Kidney capillary endothelial cell (primary cell): ENCODE measurements around the gene CAPN9.

Source experiments
- DNase-seq: peaks from one replicate; pipeline ENCODE4 v3.0.0-alpha.2; 2018; ENCODE audit warnings: low spot score

CAPN9 gene

DNA sequence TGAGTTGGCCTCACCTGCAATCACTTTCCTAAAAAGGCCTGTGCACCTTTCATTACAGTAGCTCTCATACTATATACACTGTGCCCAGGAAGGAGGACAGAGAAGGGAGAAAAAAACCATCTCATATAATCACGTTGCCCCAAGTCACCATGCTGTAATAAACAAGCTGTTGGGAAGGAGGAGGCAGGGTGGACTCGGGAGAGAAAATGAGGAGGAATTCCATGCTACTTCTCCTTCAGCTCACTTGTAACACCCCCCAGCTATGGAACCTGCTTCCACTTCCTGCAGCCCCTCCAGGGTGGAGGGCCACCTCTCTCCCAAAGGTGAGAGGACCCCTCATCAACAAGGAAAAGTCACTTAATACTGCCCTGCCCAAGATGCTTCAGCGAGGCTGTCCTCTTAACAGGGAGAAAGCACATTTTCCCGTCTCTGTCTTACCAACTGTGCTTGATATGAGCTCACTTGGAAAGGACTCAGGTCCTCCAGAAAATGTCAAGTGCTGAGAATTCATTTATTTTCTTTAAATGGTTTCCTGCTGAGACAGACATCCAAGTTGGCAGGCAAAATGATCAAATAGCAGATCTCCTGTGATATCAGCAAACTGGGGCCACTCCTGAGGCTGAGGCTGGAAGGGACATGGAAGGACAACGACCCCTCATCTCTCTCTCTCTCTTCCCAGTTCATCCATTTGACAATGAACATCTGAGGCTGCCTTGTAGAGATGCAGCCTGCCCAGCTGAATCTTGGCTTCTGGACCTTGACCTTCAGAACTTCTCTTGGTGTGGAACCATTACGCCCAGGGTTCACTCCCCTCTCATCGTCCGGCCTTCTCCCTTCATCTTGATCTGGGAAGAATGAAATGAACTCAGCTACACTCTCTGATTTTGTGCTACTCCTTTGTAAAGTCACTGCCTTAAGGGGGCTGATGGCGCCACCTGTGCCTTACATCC, 54.0 kb downstream of the CAPN9 start:
- DNase-seq = no peak

DNA sequence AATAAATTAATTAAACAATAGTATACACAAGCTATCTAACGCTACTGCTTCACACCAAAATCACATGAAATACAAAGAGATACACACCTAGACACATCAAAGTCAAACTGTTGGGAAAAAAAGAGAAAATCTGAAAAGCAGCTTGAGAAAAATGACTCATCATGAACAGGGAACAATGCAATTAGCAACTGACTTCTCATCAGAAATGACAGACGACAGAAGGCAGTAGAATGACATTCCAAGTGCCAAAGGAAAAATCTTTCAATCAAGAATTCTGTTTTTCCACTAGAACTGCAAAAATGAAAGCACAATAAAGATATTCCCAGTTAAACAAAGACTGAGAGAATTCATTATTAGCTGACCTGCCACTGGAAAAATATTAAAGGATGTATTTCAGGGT, 57.2 kb downstream of the CAPN9 start:
- DNase-seq = no peak

GRCh38 chr1:230806552-230806951, 59.4 kb downstream of the CAPN9 start:
- no peak for DNase-seq

GRCh38 chr1:230807029-230807428, 59.8 kb downstream of the CAPN9 start:
- DNase-seq = no peak

GRCh38 chr1:230807561-230808280, 60.5 kb downstream of the CAPN9 start:
- no peak for DNase-seq

DNA sequence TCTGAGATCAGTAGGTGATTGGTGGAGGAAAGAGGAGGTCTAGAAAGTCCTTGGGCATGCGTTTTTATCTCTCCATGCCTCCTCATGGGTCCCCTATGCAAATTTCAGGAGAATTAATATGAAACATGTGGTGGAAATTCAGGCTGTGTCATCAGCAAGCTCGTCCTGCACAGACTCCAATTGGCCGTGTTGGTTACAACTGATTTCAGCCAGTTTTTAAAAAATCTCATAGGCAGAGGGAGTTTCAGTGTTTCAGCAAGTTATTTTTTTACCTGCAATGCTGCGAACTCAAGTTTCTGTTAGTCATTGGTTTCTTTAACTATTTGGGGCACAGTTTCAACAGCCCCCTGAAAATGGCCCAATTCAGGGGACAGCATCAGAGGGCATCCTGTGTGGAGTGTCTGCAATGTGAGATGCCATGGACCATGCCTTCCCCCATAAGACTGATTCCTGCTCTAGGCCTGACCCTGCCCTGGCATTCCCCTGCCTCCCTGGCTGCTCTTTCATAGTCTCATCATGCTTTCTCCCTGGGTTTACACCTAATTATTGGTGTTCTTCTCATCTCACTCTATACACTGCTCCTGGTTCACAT, 61.2 kb downstream of the CAPN9 start:
- no peak for DNase-seq

GRCh38 chr1:230809256-230809990, 62.2 kb downstream of the CAPN9 start:
- DNase-seq = no peak

DNA sequence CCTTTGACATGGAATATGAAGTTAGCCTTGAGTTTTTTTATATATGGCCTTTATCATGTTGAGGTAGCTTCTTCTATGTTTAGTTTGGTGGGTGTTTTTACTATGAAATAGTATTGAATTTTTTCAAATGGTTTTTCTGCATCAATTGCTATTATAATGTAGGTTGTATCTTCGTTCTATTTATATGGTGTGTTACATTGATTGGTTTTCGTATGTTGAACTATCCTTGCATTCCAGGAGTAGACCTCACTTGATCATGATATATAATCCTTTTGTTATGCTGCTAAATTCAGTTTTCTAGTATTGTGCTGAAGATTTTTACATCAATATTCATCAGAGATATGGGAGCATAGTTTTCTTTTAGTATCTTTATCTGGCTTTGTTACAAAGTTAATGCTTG, 65.4 kb downstream of the CAPN9 start:
- DNase-seq = no peak

GRCh38 chr1:230814949-230815692, 67.9 kb downstream of the CAPN9 start:
- no peak for DNase-seq

DNA sequence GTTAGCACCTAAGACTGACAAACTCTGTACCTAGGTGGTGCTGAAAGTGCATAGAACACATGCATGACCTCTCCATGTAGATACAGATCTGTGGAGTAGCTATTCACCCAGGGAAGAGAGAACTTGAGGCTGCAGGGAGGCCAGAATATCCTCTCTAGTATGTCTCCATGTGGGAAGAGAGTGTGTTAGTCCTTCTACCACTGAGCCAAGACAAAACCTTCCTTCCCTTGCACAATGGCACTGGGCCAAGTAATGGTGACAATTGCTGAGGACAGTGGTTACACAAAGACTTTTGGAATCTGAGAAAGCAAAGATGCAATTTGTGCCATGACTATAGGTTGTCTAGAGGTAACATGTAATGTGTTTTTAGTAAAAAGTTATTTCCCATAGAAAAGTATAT, 68.8 kb downstream of the CAPN9 start:
- no peak for DNase-seq

DNA sequence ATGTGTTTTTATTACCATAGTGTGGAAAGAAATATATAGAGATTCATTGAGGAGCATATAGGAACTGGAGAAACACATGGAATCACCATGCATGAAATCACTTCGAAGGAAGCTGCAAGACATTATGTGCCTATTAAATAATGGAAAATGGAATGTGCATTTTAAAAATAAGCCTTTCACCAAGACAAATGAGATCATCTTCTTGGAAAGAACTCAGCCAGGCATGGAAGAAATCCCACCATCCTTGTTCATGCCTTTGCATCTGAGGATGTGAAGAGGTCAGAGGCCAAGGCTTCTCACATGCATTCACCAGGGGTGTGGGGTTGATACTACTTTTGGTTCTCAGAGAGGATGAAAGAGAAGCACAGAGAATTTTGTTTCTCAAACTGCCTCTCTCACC, 71.2 kb downstream of the CAPN9 start:
- DNase-seq = no peak

DNA sequence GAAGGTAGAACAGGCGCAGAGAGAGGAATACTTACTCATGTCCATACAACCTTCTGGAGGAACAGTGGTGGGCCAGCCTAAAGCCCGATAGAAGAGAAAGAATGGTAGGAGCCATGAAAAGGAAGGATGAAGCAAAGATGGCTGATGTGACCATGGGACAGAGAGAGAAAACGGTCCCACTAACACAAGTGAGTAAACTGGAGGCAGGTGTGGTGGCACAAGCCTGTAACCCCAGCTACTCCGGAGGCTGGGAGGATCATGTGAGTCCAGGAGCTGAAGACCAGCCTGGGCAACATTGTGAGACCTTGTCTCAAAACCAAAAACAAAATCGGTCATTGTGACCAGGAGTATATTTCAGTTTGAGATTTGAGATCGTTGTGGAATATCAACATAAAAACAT, 71.7 kb downstream of the CAPN9 start:
- no peak for DNase-seq

GRCh38 chr1:230819976-230820375, 72.8 kb downstream of the CAPN9 start:
- no peak for DNase-seq

GRCh38 chr1:230820568-230820967, 73.4 kb downstream of the CAPN9 start:
- DNase-seq = no peak

GRCh38 chr1:230821346-230821745, 74.2 kb downstream of the CAPN9 start:
- DNase-seq = no peak

DNA sequence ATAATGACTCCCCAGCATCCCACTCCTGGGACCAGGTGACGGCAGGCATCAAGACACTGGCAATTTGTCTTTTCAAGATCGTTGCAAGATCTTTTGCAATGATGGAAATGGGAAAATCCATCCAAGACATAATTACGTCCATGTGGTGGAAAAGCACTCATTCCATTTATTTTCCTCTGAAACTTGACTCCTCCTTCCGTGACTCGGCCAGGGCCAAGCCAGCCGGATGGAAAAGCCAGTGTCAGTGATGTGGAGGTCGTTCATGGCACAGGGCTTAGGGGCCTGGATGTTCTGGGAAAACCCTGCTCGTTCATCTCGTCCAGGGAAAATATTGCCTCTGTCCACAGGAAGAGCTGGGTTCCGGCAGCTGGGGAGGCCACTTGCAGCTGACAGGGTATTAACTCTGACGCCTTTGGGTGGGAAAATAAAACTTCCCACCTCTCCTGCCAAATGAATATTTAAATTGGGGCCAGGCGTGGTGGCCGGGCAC, 74.9 kb downstream of the CAPN9 start:
- no peak for DNase-seq

DNA sequence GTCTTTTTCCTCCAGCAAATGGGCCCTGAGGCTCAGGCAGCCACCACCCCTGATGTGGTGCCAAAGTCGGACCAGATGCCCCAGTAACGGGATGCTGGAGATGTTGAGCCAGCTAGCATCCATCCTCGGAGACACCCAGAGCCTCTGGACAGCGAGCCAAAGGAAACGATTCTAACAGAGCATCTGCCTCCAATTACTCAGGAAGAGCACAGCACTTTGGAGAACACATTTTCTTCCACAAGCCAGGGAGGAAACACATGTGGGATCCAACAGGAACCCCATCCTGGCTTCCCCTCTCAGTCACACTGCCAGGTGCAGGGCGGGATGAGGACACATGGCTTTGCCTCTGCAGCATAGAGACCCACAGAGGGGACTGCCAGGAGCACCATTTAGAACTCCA, 76.2 kb downstream of the CAPN9 start:
- no peak for DNase-seq

DNA sequence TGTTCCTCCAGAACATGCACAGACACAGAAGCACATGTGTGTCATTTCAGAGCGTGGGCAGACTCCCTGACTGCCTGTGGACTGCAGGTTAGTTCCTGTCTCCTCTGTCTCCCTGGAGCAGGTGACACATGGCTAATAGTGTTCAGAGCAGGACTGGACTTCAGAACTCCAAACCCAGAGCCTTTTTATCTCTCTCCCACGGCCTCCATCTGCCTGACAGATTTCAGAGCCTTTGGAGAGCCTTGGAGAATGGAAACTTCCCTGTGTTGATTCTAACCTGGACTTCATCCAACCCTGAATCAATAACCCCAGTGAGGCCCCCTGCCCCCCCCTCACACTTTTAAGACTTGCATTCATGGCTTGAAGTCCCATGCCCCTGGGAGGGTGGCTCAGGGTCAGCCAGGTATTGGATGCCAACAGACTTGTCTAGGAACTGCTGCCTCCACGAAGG, 76.8 kb downstream of the CAPN9 start:
- no peak for DNase-seq

- no peak for DNase-seq
Measured at GRCh38 chr1:230824551-230824918, 77.3 kb downstream of the CAPN9 start.

GRCh38 chr1:230824919-230825721, 77.9 kb downstream of the CAPN9 start:
- peak; percentile 22 for DNase-seq
